ENCODE measurements around the gene JAG1. TPM values are rescaled to one million over a fixed set of nuclear protein-coding genes. Genes with fewer than 3 reads are reported as not detected.

The JAG1 gene
- polyA plus RNA-seq, 1 donor (not counting 4 experiments of a cell fraction or from before 2014, with no cell fraction given), result 84.2 TPM

Small RNA genes within 50 kb of the gene (small RNA-seq; reads per million reads assigned to genes)
- gene MIR6870 (ENCODE audit: insufficient read length in 3 of 3, low read depth in 3 of 3, low replicate concordance in 1 of 3), result 0 to 1.3 (median 0.07) reads per million in 3 experiments

Other genes starting within 250 kb of the JAG1 start
- gene MKKS, start 239.8 kb downstream of the JAG1 start, polyA plus RNA-seq, result 14.8 to 24.8 TPM (median 21.6 TPM) in 3 replicates
- 2.6 to 3.3 TPM (median 3.0 TPM) in 3 replicates for gene SLX4IP, start 238.7 kb downstream of the JAG1 start, polyA plus RNA-seq